Transverse colon (tissue), 4 donors: ENCODE results near the gene PRM2. TPM values are rescaled to one million over a fixed set of nuclear protein-coding genes. Genes with fewer than 3 reads are reported as not detected.

Experiments
- DNase-seq: peaks from one replicate; pipeline ENCODE4 v3.0.0-alpha.2; 2019
- H3K27ac ChIP-seq, 4 donors: fragments of 200-600 bp; sonication (generic); 2 replicates each; pipeline ENCODE4 v1.5.1; 2016 to 2018; ENCODE audit warnings: inconsistent platforms in 4 of 4
- H3K27me3 ChIP-seq: fragments of 200-600 bp; sonication (generic); 2 replicates; pipeline ENCODE4 v1.5.1; 2017; ENCODE audit warnings: inconsistent platforms
- H3K36me3 ChIP-seq, 4 donors: fragments of 200-600 bp; sonication (generic); 2 replicates each; pipeline ENCODE4 v1.5.1; 2017 to 2019; ENCODE audit warnings: inconsistent platforms in 4 of 4
- H3K4me1 ChIP-seq, 4 donors: fragments of 200-600 bp; sonication (generic); 2 replicates each; pipeline ENCODE4 v1.5.1; 2017 to 2020; ENCODE audit warnings: inconsistent platforms in 4 of 4
- H3K4me3 ChIP-seq, 4 donors: fragments of 200-600 bp; sonication (generic); 1 replicate in 1 of 4; 2 replicates in 3 of 4; pipeline versions ENCODE4 v1.5.1 to v1.6.1; 2017 to 2019; ENCODE audit warnings: inconsistent platforms in 4 of 4
- H3K9me3 ChIP-seq, 2 donors: fragments of 200-600 bp; sonication (generic); 2 replicates each; pipeline ENCODE4 v1.5.1; 2017 to 2019; ENCODE audit warnings: inconsistent platforms in 2 of 2
- CTCF ChIP-seq, 5 experiments: fragments of 200-600 bp in 3 of 5; fragments of 450-650 bp in 2 of 5; sonication (generic) in 3 of 5; IDR thresholded peaks; 1 replicate in 2 of 5; 2 replicates in 3 of 5; pipeline ENCODE4 v1.5.1; 2016 to 2017; ENCODE audit warnings: antibody characterized with exemption in 5 of 5, inconsistent platforms in 3 of 5, mild to moderate bottlenecking in 2 of 5, moderate library complexity in 1 of 5
- EP300 ChIP-seq: sonication (generic); formaldehyde crosslinking; IDR thresholded peaks from one replicate; pipeline ENCODE4 v1.6.1; 2017; ENCODE audit warnings: antibody characterized with exemption, low read depth
- POLR2A ChIP-seq: fragments of 450-650 bp; IDR thresholded peaks from one replicate; pipeline ENCODE4 v1.6.1; 2016; ENCODE audit warnings: antibody characterized with exemption, mild to moderate bottlenecking, moderate library complexity
- POLR2AphosphoS5 ChIP-seq, 3 donors: sonication (generic); formaldehyde crosslinking; IDR thresholded peaks; one replicate each; pipeline ENCODE4 v1.6.1; 2016; ENCODE audit warnings: antibody characterized with exemption in 3 of 3
- WGBS, 2 donors: methylation state at CpG; one replicate each; pipeline ENCODE4 v1.1.5; 2018; ENCODE audit warnings: low coverage in 1 of 2; 5-methylcytosine and 5-hydroxymethylcytosine counted together
- in situ Hi-C, 4 donors: fragments of 200-750 bp; cut with MboI; loops; one replicate each; pipeline versions ENCODE4 v1.15.0 to v1.15.1; 2017; ENCODE audit warnings: low sequenced_read_pairs in 3 of 4, low pct_ligation_motif_present in 1 of 4, low pct_unique_long_range_greater_than_20kb in 1 of 4
- intact Hi-C: fragments of 100-400 bp; cut with DNase I; formaldehyde crosslinking; loops from one replicate; pipeline ENCODE4 v1.15.1; 2023; ENCODE audit warnings: low total_unique reads
- total RNA-seq, 4 donors: library from RNA; depleted of rRNA; stranded (reverse); fragments of >200 nt; gene quantifications; one replicate each; pipeline ENCODE4 v1.1.0, GENCODE V29; 2016

The PRM2 gene
- total RNA-seq, 4 donors from 2014 or later, result not detected

- 95 to 100% methylated on average over 5 to 12 of the region's 12 CpGs for WGBS, 2 donors
- H3K9me3 ChIP-seq, result no peaks in the 10 kb centered on the region
- no peaks in the 10 kb centered on the region for H3K36me3 ChIP-seq
- H3K27ac ChIP-seq, result peak overlapping the region; percentile 47 to 68 (median 58)
- H3K4me1 ChIP-seq, result peaks cover 20 to 51% (median 40%) of the 10 kb centered on the region in 4 donors
- TF ChIP-seq EP300, result no peak
- no peak for TF ChIP-seq CTCF (IDR thresholded peaks at IDR 0.05)
- no peak for TF ChIP-seq POLR2AphosphoS5 (IDR thresholded peaks at IDR 0.05)
- TF ChIP-seq POLR2A, result no peak
- no peak for DNase-seq
- no peaks in the 10 kb centered on the region for H3K27me3 ChIP-seq
- in situ Hi-C loops, result loop anchor here (5.0 to 25.0 kb wide), 3 partner anchors 102 to 295 kb away; no protein-coding TSS in a partner anchor
- no peak overlapping the region for H3K4me3 ChIP-seq
- intact Hi-C loops, result loop anchor here (10.0 kb wide), 3 partner anchors 95 to 185 kb away; no protein-coding TSS in a partner anchor
Measured at GRCh38 chr16:11259655-11260595, 16.4 kb downstream of the PRM2 start.

GRCh38 chr16:11258553-11259492, 17.5 kb downstream of the PRM2 start:
- TF ChIP-seq EP300, result no peak
- peak in 1 of 3 donors; percentile 25 for TF ChIP-seq POLR2AphosphoS5 (IDR thresholded peaks at IDR 0.05)
- DNase-seq, result peak; percentile 54
- Histone ChIP-seq H3K4me3 (peak overlapping the region in 1 of 4 donors; percentile 12), H3K36me3 (no peaks in the 10 kb centered on the region), H3K27me3 (no peaks in the 10 kb centered on the region), H3K9me3 (no peaks in the 10 kb centered on the region), H3K27ac (peak overlapping the region; percentile 47 to 68 (median 58)), H3K4me1 (peaks cover 20 to 52% (median 42%) of the 10 kb centered on the region in 4 donors)
- in situ Hi-C loops, result loop anchor here (5.0 to 25.0 kb wide), 3 partner anchors 103 to 294 kb away; no protein-coding TSS in a partner anchor
- intact Hi-C loops, result loop anchor here (10.0 kb wide), 3 partner anchors 96 to 184 kb away; no protein-coding TSS in a partner anchor
- WGBS, 2 donors, result 29% methylated on average over 15 of the region's 15 CpGs; no CpG with 5 or more reads in 1 of the 2 donors

- DNase-seq, result peak; percentile 86
- 26% methylated on average over 21 of the region's 21 CpGs; no CpG with 5 or more reads in 1 of the 2 donors for WGBS, 2 donors
- intact Hi-C loops, result loop anchor here (10.0 kb wide), 3 partner anchors 97 to 183 kb away; no protein-coding TSS in a partner anchor
- no peaks in the 10 kb centered on the region for H3K9me3 ChIP-seq
- H3K4me1 ChIP-seq, result peaks cover 16 to 46% (median 35%) of the 10 kb centered on the region in 4 donors
- peak overlapping the region in 3 of 4 donors; percentile 78 to 96 (median 84) for H3K4me3 ChIP-seq
- no peaks in the 10 kb centered on the region for H3K27me3 ChIP-seq
- TF ChIP-seq EP300 (no peak), POLR2A (no peak), CTCF (IDR thresholded peaks at IDR 0.05) (peak; percentile 57 to 74 (median 68)), POLR2AphosphoS5 (IDR thresholded peaks at IDR 0.05) (no peak)
- in situ Hi-C loops, result loop anchor here (5.0 to 25.0 kb wide), 3 partner anchors 105 to 293 kb away; no protein-coding TSS in a partner anchor
- no peaks in the 10 kb centered on the region for H3K36me3 ChIP-seq
- H3K27ac ChIP-seq, result peak overlapping the region; percentile 96 to 99 (median 98)
Measured at GRCh38 chr16:11257131-11257938, 18.9 kb downstream of the PRM2 start.
